Measurements from ENCODE around the gene MORN3.

DNA sequence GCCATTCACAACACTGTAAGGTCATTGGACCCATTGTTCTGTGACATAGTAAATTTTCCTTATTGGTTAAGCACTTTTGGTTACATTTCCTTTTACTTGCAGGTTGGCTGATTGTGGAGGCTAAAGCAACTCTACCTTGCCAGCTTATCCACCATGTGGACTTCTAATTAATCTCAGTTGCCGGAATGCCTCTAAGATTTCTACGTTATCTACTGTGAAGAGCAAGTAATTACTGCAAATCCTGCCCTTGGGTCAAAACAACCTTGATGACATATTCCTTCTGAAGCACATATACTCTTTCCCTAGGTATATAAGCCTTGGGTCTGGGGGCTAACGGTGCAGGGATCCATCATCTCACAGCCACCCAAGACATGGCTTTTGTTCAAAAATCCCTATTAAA, 19.5 kb upstream of the MORN3 start:
- TF ChIP-seq YY1 (IDR thresholded peaks at IDR 0.05; ENCODE audit: insufficient read depth, insufficient read length) = no peak
- TF ChIP-seq SUZ12 (IDR thresholded peaks at IDR 0.05; ENCODE audit: extremely low read depth, insufficient read depth, insufficient read length) = no peak
- TF ChIP-seq ZNF274 (IDR thresholded peaks at IDR 0.05; ENCODE audit: low read depth, low read length) = no peak

All from NT2/D1 (cell line).